Choroid plexus epithelial cell (primary cell): ENCODE measurements around the gene MYLK.
"Not testable (repeated sequence)": the region's sequence is repeated elsewhere in the genome, so short reads cannot be mapped to it uniquely, and the experiment has no call there.

Source experiments
- DNase-seq: peaks from one replicate; pipeline ENCODE4 v3.0.0-alpha.2; 2010; ENCODE audit warnings: low read depth
- H3K4me3 ChIP-seq: 2 replicates; pipeline ENCODE4 v1.5.1; 2011; ENCODE audit warnings: low read depth, mild to moderate bottlenecking, control low read depth, low read length, moderate library complexity
- CTCF ChIP-seq: conservative IDR thresholded peaks from 2 replicates; pipeline ENCODE4 v1.5.1; 2011; ENCODE audit warnings: low read depth, mild to moderate bottlenecking, control low read depth, inconsistent platforms, low read length, moderate library complexity

Gene MYLK

GRCh38 chr3:123610331-123610730, 273.8 kb downstream of the MYLK start:
- no peak for TF ChIP-seq CTCF
- DNase-seq = no peak
- H3K4me3 ChIP-seq = no peak overlapping the region

- DNase-seq = no peak
- no peak for TF ChIP-seq CTCF
- no peak overlapping the region for H3K4me3 ChIP-seq
Observed at GRCh38 chr3:123609063-123609462, 275.1 kb downstream of the MYLK start.

- no peak for DNase-seq
- TF ChIP-seq CTCF = no peak
- H3K4me3 ChIP-seq = no peak overlapping the region
Observed at GRCh38 chr3:123608263-123608937, 275.7 kb downstream of the MYLK start.

GRCh38 chr3:123606527-123606926, 277.6 kb downstream of the MYLK start:
- H3K4me3 ChIP-seq = no peak overlapping the region
- no peak for TF ChIP-seq CTCF
- DNase-seq = no peak

- H3K4me3 ChIP-seq = no peak overlapping the region
- no peak for DNase-seq
- no peak for TF ChIP-seq CTCF
Observed at GRCh38 chr3:123605789-123606234, 278.3 kb downstream of the MYLK start.

GRCh38 chr3:123603153-123603552, 281.0 kb downstream of the MYLK start:
- not testable (repeated sequence) for DNase-seq, H3K4me3 ChIP-seq

- no peak for TF ChIP-seq CTCF
- peak; percentile 85 for DNase-seq
- no peak overlapping the region for H3K4me3 ChIP-seq
Observed at GRCh38 chr3:123602325-123602724, 281.8 kb downstream of the MYLK start.

- not testable (repeated sequence) for DNase-seq, H3K4me3 ChIP-seq
Observed at GRCh38 chr3:123600863-123601262, 283.3 kb downstream of the MYLK start.
